Measurements from ENCODE around the gene COG7. TPM values are rescaled to one million over a fixed set of nuclear protein-coding genes. Genes with fewer than 3 reads are reported as not detected.
A peak's percentile ranks its signal among the peaks of the same experiment; 100 is the strongest.
"Not testable (repeated sequence)": the region's sequence is repeated elsewhere in the genome, so short reads cannot be mapped to it uniquely, and the experiment has no call there.

COG7 gene
- total RNA-seq, 3 donors from 2014 or later, result 12.8 to 31.6 (median 29.2) TPM

DNA sequence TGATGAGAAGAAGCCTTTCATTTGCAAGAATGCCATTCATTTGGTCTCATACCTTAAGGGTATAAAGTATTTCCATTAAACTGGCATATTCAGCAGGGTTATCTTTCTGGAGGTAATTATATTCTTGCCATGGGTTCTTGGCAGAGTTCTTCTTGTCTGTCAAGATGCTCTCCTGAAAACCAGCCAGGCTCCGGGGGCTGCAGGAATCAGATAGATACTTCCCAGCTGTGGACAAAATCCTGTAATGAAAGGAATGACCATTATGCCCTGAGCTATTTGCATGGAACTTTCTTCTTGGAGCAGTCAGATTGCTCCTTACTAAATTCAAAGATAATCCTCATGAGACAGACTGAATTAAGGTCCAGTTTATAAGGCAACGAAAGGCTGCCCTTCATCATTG lies 47.0 kb downstream of the COG7 start:
- H3K27ac ChIP-seq, result no peak overlapping the region
- H3K4me3 ChIP-seq, result no peak overlapping the region
- H3K36me3 ChIP-seq, result no peaks in the 10 kb centered on the region
- H3K27me3 ChIP-seq, result no peaks in the 10 kb centered on the region
- no peaks in the 10 kb centered on the region for H3K4me1 ChIP-seq
- DNase-seq (ENCODE audit: low spot score in 2 of 2), result peak in 1 of 2 donors; percentile 25
- intact Hi-C loops (cut with DNase I; ENCODE audit: low total_unique reads), result no loop called here
- H3K9me3 ChIP-seq, result no peaks in the 10 kb centered on the region
- no peak for TF ChIP-seq POLR2AphosphoS5 (IDR thresholded peaks at IDR 0.05)
- TF ChIP-seq, protein P1, sequence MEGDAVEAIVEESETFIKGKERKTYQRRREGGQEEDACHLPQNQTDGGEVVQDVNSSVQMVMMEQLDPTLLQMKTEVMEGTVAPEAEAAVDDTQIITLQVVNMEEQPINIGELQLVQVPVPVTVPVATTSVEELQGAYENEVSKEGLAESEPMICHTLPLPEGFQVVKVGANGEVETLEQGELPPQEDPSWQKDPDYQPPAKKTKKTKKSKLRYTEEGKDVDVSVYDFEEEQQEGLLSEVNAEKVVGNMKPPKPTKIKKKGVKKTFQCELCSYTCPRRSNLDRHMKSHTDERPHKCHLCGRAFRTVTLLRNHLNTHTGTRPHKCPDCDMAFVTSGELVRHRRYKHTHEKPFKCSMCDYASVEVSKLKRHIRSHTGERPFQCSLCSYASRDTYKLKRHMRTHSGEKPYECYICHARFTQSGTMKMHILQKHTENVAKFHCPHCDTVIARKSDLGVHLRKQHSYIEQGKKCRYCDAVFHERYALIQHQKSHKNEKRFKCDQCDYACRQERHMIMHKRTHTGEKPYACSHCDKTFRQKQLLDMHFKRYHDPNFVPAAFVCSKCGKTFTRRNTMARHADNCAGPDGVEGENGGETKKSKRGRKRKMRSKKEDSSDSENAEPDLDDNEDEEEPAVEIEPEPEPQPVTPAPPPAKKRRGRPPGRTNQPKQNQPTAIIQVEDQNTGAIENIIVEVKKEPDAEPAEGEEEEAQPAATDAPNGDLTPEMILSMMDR (IDR thresholded peaks at IDR 0.05), result no peak
- TF ChIP-seq POLR2A (IDR thresholded peaks at IDR 0.05), result no peak

DNA sequence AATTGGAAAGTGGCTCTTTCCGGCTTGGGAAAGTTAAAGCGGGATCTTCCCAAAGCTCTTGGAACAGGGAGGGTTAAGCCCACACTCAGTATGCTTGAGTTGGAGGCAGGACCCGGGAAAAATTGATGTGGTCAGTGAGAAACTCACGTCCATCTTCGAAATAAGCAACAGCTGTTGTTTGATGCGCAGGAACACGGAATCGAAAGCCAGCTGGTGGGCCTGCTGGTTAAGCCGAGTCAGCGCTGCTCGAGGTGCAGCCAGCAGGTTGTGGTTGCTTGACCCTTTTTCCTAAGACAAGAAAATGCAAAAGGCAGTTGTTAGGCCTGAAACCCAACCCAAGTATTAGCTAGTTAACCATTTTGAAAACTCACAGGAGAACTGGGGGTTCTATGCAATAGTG lies 49.4 kb downstream of the COG7 start:
- Histone ChIP-seq H3K9me3 (no peaks in the 10 kb centered on the region), H3K36me3 (no peaks in the 10 kb centered on the region), H3K27ac (no peak overlapping the region), H3K4me1 (no peaks in the 10 kb centered on the region), H3K4me3 (no peak overlapping the region), H3K27me3 (no peaks in the 10 kb centered on the region)
- TF ChIP-seq POLR2AphosphoS5 (IDR thresholded peaks at IDR 0.05) (no peak), POLR2A (IDR thresholded peaks at IDR 0.05) (no peak)
- TF ChIP-seq, protein P1 (IDR thresholded peaks at IDR 0.05), result no peak
- DNase-seq (ENCODE audit: low spot score in 2 of 2), result peak in 1 of 2 donors; percentile 49
- intact Hi-C loops (cut with DNase I; ENCODE audit: low total_unique reads), result no loop called here

DNA sequence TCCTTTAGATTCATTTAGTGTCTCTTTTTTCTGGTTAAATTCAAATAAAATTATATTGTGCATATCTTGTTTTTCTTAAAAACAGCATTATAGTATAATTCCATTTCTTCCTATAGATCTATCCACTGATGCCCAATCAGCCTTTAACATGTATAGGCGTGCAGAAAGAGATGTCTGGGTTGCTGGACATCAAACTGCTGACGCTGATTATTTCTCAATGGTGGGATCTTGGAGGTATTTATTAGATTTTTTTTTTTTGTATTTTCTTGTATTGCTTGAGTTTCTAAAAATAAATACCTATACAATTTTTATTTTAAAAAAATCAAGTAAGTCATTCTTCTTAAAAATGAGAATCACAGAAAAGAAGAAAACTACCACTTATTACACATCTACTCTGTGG lies 50.9 kb downstream of the COG7 start:
- no peaks in the 10 kb centered on the region for H3K27me3 ChIP-seq
- no peaks in the 10 kb centered on the region for H3K9me3 ChIP-seq
- intact Hi-C loops (cut with DNase I; ENCODE audit: low total_unique reads), result no loop called here
- DNase-seq (ENCODE audit: low spot score in 2 of 2), result no peak
- no peak overlapping the region for H3K27ac ChIP-seq
- H3K4me1 ChIP-seq, result no peaks in the 10 kb centered on the region
- TF ChIP-seq POLR2A (IDR thresholded peaks at IDR 0.05) (no peak), POLR2AphosphoS5 (IDR thresholded peaks at IDR 0.05) (no peak)
- TF ChIP-seq, protein P1 (IDR thresholded peaks at IDR 0.05), result no peak
- no peaks in the 10 kb centered on the region for H3K36me3 ChIP-seq
- H3K4me3 ChIP-seq, result no peak overlapping the region

DNA sequence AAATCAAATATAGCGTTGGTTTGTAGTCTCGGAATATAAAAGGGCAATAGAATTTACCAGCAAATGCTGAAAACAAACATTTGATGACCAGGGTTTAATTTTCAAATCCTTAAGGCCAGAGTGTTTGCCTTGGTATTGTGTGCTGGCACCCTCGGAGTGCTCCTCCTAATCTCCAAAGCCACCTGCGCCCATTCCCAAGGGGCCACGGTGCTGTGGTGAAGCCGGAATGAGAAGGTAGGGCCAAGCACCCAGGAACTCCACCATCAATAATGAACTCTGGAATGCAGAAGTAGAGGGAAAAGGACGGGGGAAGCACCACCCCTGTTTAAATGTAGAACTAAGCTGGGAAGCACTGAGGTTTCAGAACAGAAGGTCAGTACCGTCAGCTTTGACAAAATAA lies 51.9 kb downstream of the COG7 start:
- Histone ChIP-seq H3K27ac (no peak overlapping the region), H3K36me3 (no peaks in the 10 kb centered on the region), H3K27me3 (no peaks in the 10 kb centered on the region), H3K4me3 (no peak overlapping the region), H3K4me1 (no peaks in the 10 kb centered on the region), H3K9me3 (no peaks in the 10 kb centered on the region)
- intact Hi-C loops (cut with DNase I; ENCODE audit: low total_unique reads), result no loop called here
- TF ChIP-seq POLR2AphosphoS5 (IDR thresholded peaks at IDR 0.05) (no peak), POLR2A (IDR thresholded peaks at IDR 0.05) (no peak)
- TF ChIP-seq, protein P1 (IDR thresholded peaks at IDR 0.05), result no peak
- DNase-seq (ENCODE audit: low spot score in 2 of 2), result no peak

DNA sequence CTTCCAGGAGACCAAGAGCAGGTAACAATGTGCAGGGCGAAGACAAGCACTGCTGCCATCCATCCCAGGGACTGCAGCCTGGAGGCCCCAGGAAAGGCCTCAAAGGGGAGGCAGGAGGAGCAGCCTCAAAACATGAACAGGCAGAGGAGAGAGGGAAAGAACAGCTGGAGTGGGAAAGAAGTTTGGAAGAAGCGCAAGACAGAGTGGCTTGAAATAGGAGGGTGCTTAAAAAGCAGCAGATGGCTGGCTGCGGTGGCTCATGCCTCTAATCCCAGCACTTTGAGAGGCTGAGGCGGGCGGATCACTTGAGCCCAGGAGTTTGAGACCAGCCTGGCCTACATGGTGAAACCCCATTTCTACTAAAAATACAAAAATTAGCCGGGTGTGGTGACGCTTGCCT lies 52.5 kb downstream of the COG7 start:
- H3K36me3 ChIP-seq, H3K4me1 ChIP-seq: not testable (repeated sequence)
- DNase-seq (ENCODE audit: low spot score in 2 of 2), result peak in 1 of 2 donors; percentile 7

More for the DNA sequence above, 52.5 kb downstream of the COG7 start:
- H3K27ac ChIP-seq; H3K27me3 ChIP-seq; H3K9me3 ChIP-seq; intact Hi-C loops (cut with DNase I; ENCODE audit: low total_unique reads); H3K4me3 ChIP-seq: not testable (repeated sequence)

All from breast epithelium (tissue), 4 donors.